ENCODE results near the gene PRMT5. TPM values are rescaled to one million over a fixed set of nuclear protein-coding genes. Genes with fewer than 3 reads are reported as not detected.
"Not testable (repeated sequence)": the region's sequence is repeated elsewhere in the genome, so short reads cannot be mapped to it uniquely, and the experiment has no call there.

PRMT5 gene
- total RNA-seq, 2 experiments from 2014 or later, result 85.6 to 100 TPM

GRCh38 chr14:22928237-22929103 is 706 bp downstream of the PRMT5 start:
- peaks cover 37% of the 10 kb centered on the region for H3K4me1 Mint-ChIP-seq (ENCODE audit: low read depth)
- intact Hi-C loops (cut with micrococcal nuclease), result loop anchor here (1.0 kb wide), 6 partner anchors 9 to 339 kb away; partner anchors contain the start of genes DAD1, LRP10 and RBM23
- POLR2A ChIA-PET, result interaction anchor here (0.6 to 4.4 kb wide), 10 partner anchors 9 to 1404 kb away, joined by 3 to 47 read pairs (median 5); partner anchors contain the start of genes ACIN1, C14orf119, DAD1 and HAUS4
- DNase-seq, result peak; percentile 19
- H3K27me3 Mint-ChIP-seq, result no peaks in the 10 kb centered on the region
- H3K27ac Mint-ChIP-seq, result no peak overlapping the region
- no peak overlapping the region for H3K4me3 Mint-ChIP-seq
- CTCF ChIA-PET, result interaction anchor here (1.0 to 4.6 kb wide), 16 partner anchors 10 to 372 kb away, joined by 3 to 45 read pairs (median 6); partner anchors contain the start of genes AJUBA, CDH24, HAUS4 and RBM23
- no peaks in the 10 kb centered on the region for H3K9me3 Mint-ChIP-seq
- H3K36me3 Mint-ChIP-seq, result peaks cover 34% of the 10 kb centered on the region

GRCh38 chr14:22926316-22926715 is 2.9 kb downstream of the PRMT5 start:
- intact Hi-C loops (cut with micrococcal nuclease), result no loop called here

GRCh38 chr14:22925513-22925912 is 3.7 kb downstream of the PRMT5 start:
- intact Hi-C loops (cut with micrococcal nuclease), result no loop called here
- ChIA-PET POLR2A (no interaction called here), CTCF (no interaction called here)
- Mint-ChIP-seq H3K4me3 (no peak overlapping the region), H3K36me3 (peaks cover 50% of the 10 kb centered on the region), H3K4me1 (ENCODE audit: low read depth) (peaks cover 25% of the 10 kb centered on the region), H3K27ac (no peak overlapping the region), H3K27me3 (no peaks in the 10 kb centered on the region), H3K9me3 (no peaks in the 10 kb centered on the region)
- no peak for DNase-seq

More at GRCh38 chr14:22926316-22926715, 2.9 kb downstream of the PRMT5 start:
- Mint-ChIP-seq H3K4me1 (ENCODE audit: low read depth) (peaks cover 25% of the 10 kb centered on the region), H3K36me3 (peaks cover 45% of the 10 kb centered on the region), H3K4me3 (no peak overlapping the region), H3K27ac (no peak overlapping the region), H3K9me3 (no peaks in the 10 kb centered on the region), H3K27me3 (no peaks in the 10 kb centered on the region)
- no peak for DNase-seq
- ChIA-PET CTCF (interaction anchor here (1.2 kb wide), 1 partner anchor 47 kb away, joined by 3 read pairs; no protein-coding TSS in a partner anchor), POLR2A (interaction anchor here (4.4 kb wide), 1 partner anchor 7 kb away, joined by 47 read pairs; the partner anchor contains the start of gene RBM23)

- ChIA-PET POLR2A (interaction anchor here (0.6 kb wide), 1 partner anchor 342 kb away, joined by 3 read pairs; no protein-coding TSS in a partner anchor), CTCF (interaction anchor here (1.3 kb wide), 1 partner anchor 59 kb away, joined by 3 read pairs; no protein-coding TSS in a partner anchor)
- Mint-ChIP-seq H3K27ac (no peak overlapping the region), H3K27me3 (no peaks in the 10 kb centered on the region), H3K4me3 (no peak overlapping the region), H3K36me3 (peaks cover 62% of the 10 kb centered on the region), H3K9me3 (no peaks in the 10 kb centered on the region), H3K4me1 (ENCODE audit: low read depth) (peaks cover 38% of the 10 kb centered on the region)
- no peak for DNase-seq
- intact Hi-C loops (cut with micrococcal nuclease), result no loop called here
Measured at GRCh38 chr14:22923746-22924145, 5.4 kb downstream of the PRMT5 start.

GRCh38 chr14:22922294-22922693 is 6.9 kb downstream of the PRMT5 start:
- peaks cover 65% of the 10 kb centered on the region for H3K36me3 Mint-ChIP-seq

GRCh38 chr14:22920697-22921096 is 8.5 kb downstream of the PRMT5 start:
- intact Hi-C loops (cut with micrococcal nuclease), result no loop called here
- Mint-ChIP-seq H3K36me3 (peaks cover 58% of the 10 kb centered on the region), H3K9me3 (no peaks in the 10 kb centered on the region), H3K27me3 (no peaks in the 10 kb centered on the region), H3K4me3 (no peak overlapping the region), H3K4me1 (ENCODE audit: low read depth) (peaks cover 30% of the 10 kb centered on the region), H3K27ac (no peak overlapping the region)
- CTCF ChIA-PET, result interaction anchor here (0.6 to 5.4 kb wide), 5 partner anchors 9 to 66 kb away, joined by 3 to 45 read pairs (median 28); partner anchors contain the start of gene PRMT5
- POLR2A ChIA-PET, result interaction anchor here (3.8 kb wide), 1 partner anchor 8 kb away, joined by 47 read pairs; the partner anchor contains the start of gene PRMT5
- no peak for DNase-seq

More at GRCh38 chr14:22922294-22922693, 6.9 kb downstream of the PRMT5 start:
- intact Hi-C loops (cut with micrococcal nuclease), result no loop called here
- ChIA-PET POLR2A (no interaction called here), CTCF (interaction anchor here (1.0 kb wide), 1 partner anchor 22 kb away, joined by 3 read pairs; no protein-coding TSS in a partner anchor)
- Mint-ChIP-seq H3K4me3 (no peak overlapping the region), H3K4me1 (ENCODE audit: low read depth) (peaks cover 34% of the 10 kb centered on the region), H3K27ac (no peak overlapping the region), H3K27me3 (no peaks in the 10 kb centered on the region), H3K9me3 (no peaks in the 10 kb centered on the region)
- DNase-seq, result no peak

- H3K36me3 Mint-ChIP-seq, result peaks cover 55% of the 10 kb centered on the region
- peaks cover 32% of the 10 kb centered on the region for H3K4me1 Mint-ChIP-seq (ENCODE audit: low read depth)
- peak overlapping the region; percentile 99 for H3K27ac Mint-ChIP-seq
- no peaks in the 10 kb centered on the region for H3K27me3 Mint-ChIP-seq
- no peaks in the 10 kb centered on the region for H3K9me3 Mint-ChIP-seq
- peak overlapping the region; percentile 84 for H3K4me3 Mint-ChIP-seq
- ChIA-PET POLR2A (interaction anchor here (0.8 to 3.8 kb wide), 10 partner anchors 9 to 357 kb away, joined by 3 to 47 read pairs (median 4); partner anchors contain the start of genes DAD1, HAUS4, MRPL52 and PRMT5), CTCF (interaction anchor here (0.9 to 5.4 kb wide), 8 partner anchors 10 to 349 kb away, joined by 3 to 45 read pairs (median 8); partner anchors contain the start of gene PRMT5)
- intact Hi-C loops (cut with micrococcal nuclease), result loop anchor here (1.0 to 5.0 kb wide), 7 partner anchors 10 to 363 kb away; partner anchors contain the start of genes DAD1, HAUS4, LRP10 and OXA1L
- no peak for DNase-seq
Measured at GRCh38 chr14:22919601-22919921, 9.6 kb downstream of the PRMT5 start.

GRCh38 chr14:22918804-22919600 is 10.2 kb downstream of the PRMT5 start, which contains the start of gene RBM23:
Gene RBM23, minus strand, starts transcription at chr14:22919149.
- intact Hi-C loops (cut with micrococcal nuclease), result loop anchor here (1.0 to 5.0 kb wide), 7 partner anchors 10 to 362 kb away; partner anchors contain the start of genes DAD1, HAUS4, LRP10 and OXA1L
- peak within 1 kb of the TSS; percentile 99 for H3K27ac Mint-ChIP-seq
- ChIA-PET POLR2A (interaction anchor here (0.6 to 3.8 kb wide), 21 partner anchors 10 to 1493 kb away, joined by 3 to 47 read pairs (median 3); partner anchors contain the start of genes DAD1, HAUS4, MRPL52 and OXA1L), CTCF (interaction anchor here (0.8 to 5.4 kb wide), 14 partner anchors 10 to 349 kb away, joined by 3 to 45 read pairs (median 5); partner anchors contain the start of genes LRP10 and PRMT5)
- H3K4me1 Mint-ChIP-seq (ENCODE audit: low read depth), result peaks cover 35% of the 10 kb centered on the region
- DNase-seq, result peak; percentile 100
- peaks cover 52% of the 10 kb centered on the region for H3K36me3 Mint-ChIP-seq
- H3K9me3 Mint-ChIP-seq, result no peaks in the 10 kb centered on the region
- no peaks in the 10 kb centered on the region for H3K27me3 Mint-ChIP-seq
- H3K4me3 Mint-ChIP-seq, result peak within 1 kb of the TSS; percentile 84

GRCh38 chr14:22915886-22916521 is 13.2 kb downstream of the PRMT5 start:
- ChIA-PET POLR2A (no interaction called here), CTCF (interaction anchor here (1.0 to 5.4 kb wide), 5 partner anchors 15 to 929 kb away, joined by 3 to 35 read pairs (median 6); no protein-coding TSS in a partner anchor)
- H3K36me3 Mint-ChIP-seq, result peaks cover 30% of the 10 kb centered on the region
- no peaks in the 10 kb centered on the region for H3K9me3 Mint-ChIP-seq
- intact Hi-C loops (cut with micrococcal nuclease), result loop anchor here (5.0 kb wide), 1 partner anchor 41 kb away; the partner anchor contains the start of gene HAUS4
- no peak for DNase-seq
- H3K4me1 Mint-ChIP-seq (ENCODE audit: low read depth), result peaks cover 50% of the 10 kb centered on the region
- no peak overlapping the region for H3K4me3 Mint-ChIP-seq
- peak overlapping the region; percentile 33 for H3K27ac Mint-ChIP-seq
- no peaks in the 10 kb centered on the region for H3K27me3 Mint-ChIP-seq

- DNase-seq, H3K9me3 Mint-ChIP-seq, H3K27me3 Mint-ChIP-seq, H3K4me3 Mint-ChIP-seq, POLR2A ChIA-PET, H3K27ac Mint-ChIP-seq: not testable (repeated sequence)
- Mint-ChIP-seq H3K4me1 (ENCODE audit: low read depth) (peaks cover 48% of the 10 kb centered on the region), H3K36me3 (peaks cover 22% of the 10 kb centered on the region)
- intact Hi-C loops (cut with micrococcal nuclease), result loop anchor here (5.0 kb wide), 1 partner anchor 42 kb away; the partner anchor contains the start of gene HAUS4
- CTCF ChIA-PET, result interaction anchor here (1.0 kb wide), 1 partner anchor 62 kb away, joined by 4 read pairs; no protein-coding TSS in a partner anchor
Measured at GRCh38 chr14:22914836-22915235, 14.3 kb downstream of the PRMT5 start.
